ENCODE data around the gene IFNGR1. TPM values are rescaled to one million over a fixed set of nuclear protein-coding genes. Genes with fewer than 3 reads are reported as not detected.

The IFNGR1 gene
- total and polyA plus RNA-seq, 10 of the 15 experiments (the other 5 are each of a cell fraction or from before 2014, with no cell fraction given): 89.0 to 296 (median 138) TPM

DNA sequence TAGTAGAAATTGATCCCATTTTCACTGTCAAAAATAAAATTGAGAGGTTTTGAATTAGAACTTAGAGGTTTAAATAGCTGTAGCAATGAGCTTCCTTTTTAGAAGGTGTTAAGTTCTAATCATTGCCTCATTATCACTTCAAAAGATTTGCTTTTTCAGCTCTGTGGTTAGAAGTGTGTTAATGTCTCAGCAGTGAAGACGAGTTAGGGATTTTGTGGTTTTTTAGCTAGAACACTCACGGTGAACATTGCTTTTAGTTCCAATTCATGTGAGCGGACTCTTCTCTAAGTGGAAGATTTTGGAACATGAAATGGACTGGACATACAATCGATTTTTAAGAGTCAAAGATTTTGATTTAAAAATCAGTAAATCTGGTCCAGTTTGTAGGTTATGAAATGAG lies 12.7 kb upstream of the IFNGR1 start (continued):
- TF ChIP-seq, protein P1, sequence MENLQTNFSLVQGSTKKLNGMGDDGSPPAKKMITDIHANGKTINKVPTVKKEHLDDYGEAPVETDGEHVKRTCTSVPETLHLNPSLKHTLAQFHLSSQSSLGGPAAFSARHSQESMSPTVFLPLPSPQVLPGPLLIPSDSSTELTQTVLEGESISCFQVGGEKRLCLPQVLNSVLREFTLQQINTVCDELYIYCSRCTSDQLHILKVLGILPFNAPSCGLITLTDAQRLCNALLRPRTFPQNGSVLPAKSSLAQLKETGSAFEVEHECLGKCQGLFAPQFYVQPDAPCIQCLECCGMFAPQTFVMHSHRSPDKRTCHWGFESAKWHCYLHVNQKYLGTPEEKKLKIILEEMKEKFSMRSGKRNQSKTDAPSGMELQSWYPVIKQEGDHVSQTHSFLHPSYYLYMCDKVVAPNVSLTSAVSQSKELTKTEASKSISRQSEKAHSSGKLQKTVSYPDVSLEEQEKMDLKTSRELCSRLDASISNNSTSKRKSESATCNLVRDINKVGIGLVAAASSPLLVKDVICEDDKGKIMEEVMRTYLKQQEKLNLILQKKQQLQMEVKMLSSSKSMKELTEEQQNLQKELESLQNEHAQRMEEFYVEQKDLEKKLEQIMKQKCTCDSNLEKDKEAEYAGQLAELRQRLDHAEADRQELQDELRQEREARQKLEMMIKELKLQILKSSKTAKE (IDR thresholded peaks at IDR 0.05; ENCODE audit: low read depth, poor library complexity, severe bottlenecking): peak; percentile 84
- no peak for TF ChIP-seq CREB1 (IDR thresholded peaks at IDR 0.05; ENCODE audit: low read depth)
- no peak for TF ChIP-seq ZBED1 (IDR thresholded peaks at IDR 0.05; ENCODE audit: borderline replicate concordance)
- no peak for TF ChIP-seq FOS (IDR thresholded peaks at IDR 0.05; ENCODE audit: borderline replicate concordance, extremely low read depth, insufficient read length)
- peak; percentile 58; the same call in 1 of the 2 replicates for TF ChIP-seq CBFB (IDR thresholded peaks at IDR 0.05; ENCODE audit: low read depth)
- TF ChIP-seq POLR2AphosphoS5 (IDR thresholded peaks at IDR 0.05; ENCODE audit: low read length): no peak
- no peak for TF ChIP-seq SREBF2 (IDR thresholded peaks at IDR 0.05; ENCODE audit: low read length)
- TF ChIP-seq NFYB (IDR thresholded peaks at IDR 0.05; ENCODE audit: insufficient read depth, low read depth, low read length): no peak
- TF ChIP-seq SIX5 (IDR thresholded peaks at IDR 0.05; ENCODE audit: low read depth, low read length, severe bottlenecking): no peak
- TF ChIP-seq TAF1 (IDR thresholded peaks at IDR 0.05; ENCODE audit: borderline replicate concordance, low read depth, low read length): no peak
- TF ChIP-seq RAD21 (IDR thresholded peaks at IDR 0.05; ENCODE audit: insufficient read depth, low read depth, low read length): no peak
- TF ChIP-seq, protein P2, sequence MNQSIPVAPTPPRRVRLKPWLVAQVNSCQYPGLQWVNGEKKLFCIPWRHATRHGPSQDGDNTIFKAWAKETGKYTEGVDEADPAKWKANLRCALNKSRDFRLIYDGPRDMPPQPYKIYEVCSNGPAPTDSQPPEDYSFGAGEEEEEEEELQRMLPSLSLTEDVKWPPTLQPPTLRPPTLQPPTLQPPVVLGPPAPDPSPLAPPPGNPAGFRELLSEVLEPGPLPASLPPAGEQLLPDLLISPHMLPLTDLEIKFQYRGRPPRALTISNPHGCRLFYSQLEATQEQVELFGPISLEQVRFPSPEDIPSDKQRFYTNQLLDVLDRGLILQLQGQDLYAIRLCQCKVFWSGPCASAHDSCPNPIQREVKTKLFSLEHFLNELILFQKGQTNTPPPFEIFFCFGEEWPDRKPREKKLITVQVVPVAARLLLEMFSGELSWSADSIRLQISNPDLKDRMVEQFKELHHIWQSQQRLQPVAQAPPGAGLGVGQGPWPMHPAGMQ (IDR thresholded peaks at IDR 0.05; ENCODE audit: borderline replicate concordance): no peak
- TF ChIP-seq, protein P3, sequence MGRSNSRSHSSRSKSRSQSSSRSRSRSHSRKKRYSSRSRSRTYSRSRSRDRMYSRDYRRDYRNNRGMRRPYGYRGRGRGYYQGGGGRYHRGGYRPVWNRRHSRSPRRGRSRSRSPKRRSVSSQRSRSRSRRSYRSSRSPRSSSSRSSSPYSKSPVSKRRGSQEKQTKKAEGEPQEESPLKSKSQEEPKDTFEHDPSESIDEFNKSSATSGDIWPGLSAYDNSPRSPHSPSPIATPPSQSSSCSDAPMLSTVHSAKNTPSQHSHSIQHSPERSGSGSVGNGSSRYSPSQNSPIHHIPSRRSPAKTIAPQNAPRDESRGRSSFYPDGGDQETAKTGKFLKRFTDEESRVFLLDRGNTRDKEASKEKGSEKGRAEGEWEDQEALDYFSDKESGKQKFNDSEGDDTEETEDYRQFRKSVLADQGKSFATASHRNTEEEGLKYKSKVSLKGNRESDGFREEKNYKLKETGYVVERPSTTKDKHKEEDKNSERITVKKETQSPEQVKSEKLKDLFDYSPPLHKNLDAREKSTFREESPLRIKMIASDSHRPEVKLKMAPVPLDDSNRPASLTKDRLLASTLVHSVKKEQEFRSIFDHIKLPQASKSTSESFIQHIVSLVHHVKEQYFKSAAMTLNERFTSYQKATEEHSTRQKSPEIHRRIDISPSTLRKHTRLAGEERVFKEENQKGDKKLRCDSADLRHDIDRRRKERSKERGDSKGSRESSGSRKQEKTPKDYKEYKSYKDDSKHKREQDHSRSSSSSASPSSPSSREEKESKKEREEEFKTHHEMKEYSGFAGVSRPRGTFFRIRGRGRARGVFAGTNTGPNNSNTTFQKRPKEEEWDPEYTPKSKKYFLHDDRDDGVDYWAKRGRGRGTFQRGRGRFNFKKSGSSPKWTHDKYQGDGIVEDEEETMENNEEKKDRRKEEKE (IDR thresholded peaks at IDR 0.05): no peak
- TF ChIP-seq SREBF1 (IDR thresholded peaks at IDR 0.05; ENCODE audit: low read length): no peak
- TF ChIP-seq SUZ12 (IDR thresholded peaks at IDR 0.05; ENCODE audit: unreplicated experiment): no peak
- TF ChIP-seq NFIC (IDR thresholded peaks at IDR 0.05; ENCODE audit: low read depth, low read length): no peak
- TF ChIP-seq, protein P4, sequence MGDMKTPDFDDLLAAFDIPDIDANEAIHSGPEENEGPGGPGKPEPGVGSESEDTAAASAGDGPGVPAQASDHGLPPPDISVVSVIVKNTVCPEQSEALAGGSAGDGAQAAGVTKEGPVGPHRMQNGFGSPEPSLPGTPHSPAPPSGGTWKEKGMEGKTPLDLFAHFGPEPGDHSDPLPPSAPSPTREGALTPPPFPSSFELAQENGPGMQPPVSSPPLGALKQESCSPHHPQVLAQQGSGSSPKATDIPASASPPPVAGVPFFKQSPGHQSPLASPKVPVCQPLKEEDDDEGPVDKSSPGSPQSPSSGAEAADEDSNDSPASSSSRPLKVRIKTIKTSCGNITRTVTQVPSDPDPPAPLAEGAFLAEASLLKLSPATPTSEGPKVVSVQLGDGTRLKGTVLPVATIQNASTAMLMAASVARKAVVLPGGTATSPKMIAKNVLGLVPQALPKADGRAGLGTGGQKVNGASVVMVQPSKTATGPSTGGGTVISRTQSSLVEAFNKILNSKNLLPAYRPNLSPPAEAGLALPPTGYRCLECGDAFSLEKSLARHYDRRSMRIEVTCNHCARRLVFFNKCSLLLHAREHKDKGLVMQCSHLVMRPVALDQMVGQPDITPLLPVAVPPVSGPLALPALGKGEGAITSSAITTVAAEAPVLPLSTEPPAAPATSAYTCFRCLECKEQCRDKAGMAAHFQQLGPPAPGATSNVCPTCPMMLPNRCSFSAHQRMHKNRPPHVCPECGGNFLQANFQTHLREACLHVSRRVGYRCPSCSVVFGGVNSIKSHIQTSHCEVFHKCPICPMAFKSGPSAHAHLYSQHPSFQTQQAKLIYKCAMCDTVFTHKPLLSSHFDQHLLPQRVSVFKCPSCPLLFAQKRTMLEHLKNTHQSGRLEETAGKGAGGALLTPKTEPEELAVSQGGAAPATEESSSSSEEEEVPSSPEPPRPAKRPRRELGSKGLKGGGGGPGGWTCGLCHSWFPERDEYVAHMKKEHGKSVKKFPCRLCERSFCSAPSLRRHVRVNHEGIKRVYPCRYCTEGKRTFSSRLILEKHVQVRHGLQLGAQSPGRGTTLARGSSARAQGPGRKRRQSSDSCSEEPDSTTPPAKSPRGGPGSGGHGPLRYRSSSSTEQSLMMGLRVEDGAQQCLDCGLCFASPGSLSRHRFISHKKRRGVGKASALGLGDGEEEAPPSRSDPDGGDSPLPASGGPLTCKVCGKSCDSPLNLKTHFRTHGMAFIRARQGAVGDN (IDR thresholded peaks at IDR 0.05): peak; percentile 52; the same call in 1 of the 2 replicates
- TF ChIP-seq JUNB (IDR thresholded peaks at IDR 0.05): no peak
- TF ChIP-seq ZNF622 (IDR thresholded peaks at IDR 0.05): no peak
- no peak for TF ChIP-seq ZNF384 (IDR thresholded peaks at IDR 0.05; ENCODE audit: borderline replicate concordance, low read depth, low read length)
- TF ChIP-seq EGR1 (IDR thresholded peaks at IDR 0.05; ENCODE audit: borderline replicate concordance in 1 of 2, low read depth in 2 of 2, low read length in 2 of 2): no peak
- no peak for TF ChIP-seq TCF12 (IDR thresholded peaks at IDR 0.05; ENCODE audit: low read depth, low read length)

All from GM12878 (cell line).